Stomach (tissue), 9 donors: ENCODE results near the gene RIPOR3. TPM values are rescaled to one million over a fixed set of nuclear protein-coding genes. Genes with fewer than 3 reads are reported as not detected.

ENCODE experiments used
- DNase-seq, 2 donors: peaks; one replicate each; pipeline versions ENCODE4 v3.0.0 to v3.0.0-alpha.2; 2013 to 2019
- H3K27ac ChIP-seq, 5 donors: fragments of 200-600 bp in 4 of 5; sonication (generic) in 4 of 5; one replicate each; pipeline ENCODE4 v1.5.1; 2013 to 2019; ENCODE audit warnings: mild to moderate bottlenecking in 1 of 5, moderate library complexity in 1 of 5
- H3K27me3 ChIP-seq, 3 donors: fragments of 200-600 bp; sonication (generic); one replicate each; pipeline ENCODE4 v1.5.1; 2017 to 2019; ENCODE audit warnings: mixed run types in 1 of 3
- H3K36me3 ChIP-seq, 4 donors: fragments of 200-600 bp; sonication (generic); 1 replicate in 3 of 4; 2 replicates in 1 of 4; pipeline ENCODE4 v1.5.1; 2016 to 2019
- H3K4me1 ChIP-seq, 4 donors: fragments of 200-600 bp; sonication (generic); one replicate each; pipeline ENCODE4 v1.5.1; 2016 to 2019
- H3K4me3 ChIP-seq, 4 donors: fragments of 200-600 bp; sonication (generic) in 3 of 4; one replicate each; pipeline ENCODE4 v1.5.1; 2016 to 2019; ENCODE audit warnings: mild to moderate bottlenecking in 1 of 4
- H3K9me3 ChIP-seq, 4 donors: fragments of 200-600 bp; sonication (generic); one replicate each; pipeline ENCODE4 v1.5.1; 2016 to 2019
- CTCF ChIP-seq, 7 experiments: fragments of 450-650 bp in 4 of 7; fragments of 200-600 bp in 3 of 7; sonication (generic) in 3 of 7; IDR thresholded peaks; one replicate each; pipeline ENCODE4 v1.5.1; 2016 to 2019; ENCODE audit warnings: antibody characterized with exemption in 7 of 7, control low read depth in 2 of 7, mild to moderate bottlenecking in 1 of 7
- EP300 ChIP-seq: sonication (generic); formaldehyde crosslinking; IDR thresholded peaks from one replicate; pipeline ENCODE4 v1.6.1; 2017; ENCODE audit warnings: antibody characterized with exemption
- POLR2A ChIP-seq, 4 donors: fragments of 450-650 bp; IDR thresholded peaks; one replicate each; pipeline ENCODE4 v1.6.1; 2016; ENCODE audit warnings: antibody characterized with exemption in 4 of 4, control low read depth in 2 of 4, mild to moderate bottlenecking in 1 of 4, moderate library complexity in 1 of 4
- POLR2AphosphoS5 ChIP-seq, 3 donors: sonication (generic); formaldehyde crosslinking; IDR thresholded peaks; one replicate each; pipeline ENCODE4 v1.6.1; 2016; ENCODE audit warnings: antibody characterized with exemption in 3 of 3
- WGBS, 5 donors: extraction: QIAGEN DNeasy Blood & Tissue Kit in 3 of 5; methylation state at CpG; one replicate each; pipeline versions ENCODE4 v1.1.5 to v1.1.7; 2013 to 2018; 5-methylcytosine and 5-hydroxymethylcytosine counted together
- intact Hi-C: fragments of 100-400 bp; cut with DNase I; formaldehyde crosslinking; loops from one replicate; pipeline ENCODE4 v1.15.1; 2023; ENCODE audit warnings: low total_unique reads
- polyA plus RNA-seq, 3 donors: library from polyadenylated mRNA; stranded (reverse); fragments of 200-250 nt; gene quantifications; one replicate each; pipeline ENCODE4 v1.2.3, GENCODE V29; 2013
- total RNA-seq, 5 donors: library from RNA; depleted of rRNA; stranded (reverse); fragments of >200 nt; gene quantifications; one replicate each; pipeline versions ENCODE4 v1.1.0 to v1.2.3, GENCODE V29; 2014 to 2016
- donor health status: healthy with polysubstance abuse.
- donor health status: Bipolar disorder and iron deficiency.
- donor health status: healthy.

Gene RIPOR3
- total and polyA plus RNA-seq, 8 donors, result 4.4 to 61.1 (median 8.2) TPM

GRCh38 chr20:50652702-50653294 lies 38.5 kb downstream of the RIPOR3 start:
- Histone ChIP-seq H3K4me3 (no peak overlapping the region), H3K27ac (peak overlapping the region in 3 of 5 donors; percentile 2 to 87 (median 16)), H3K9me3 (no peaks in the 10 kb centered on the region), H3K36me3 (no peaks in the 10 kb centered on the region), H3K27me3 (no peaks in the 10 kb centered on the region), H3K4me1 (peaks cover 16 to 46% (median 29%) of the 10 kb centered on the region in 4 donors)
- WGBS, 5 donors, result 64 to 70% (median 68%) methylated on average over 11 of the region's 11 CpGs
- peak in 1 of 2 donors; percentile 19 for DNase-seq
- intact Hi-C loops, result no loop called here
- TF ChIP-seq POLR2AphosphoS5 (IDR thresholded peaks at IDR 0.05) (no peak), POLR2A (IDR thresholded peaks at IDR 0.05) (no peak), EP300 (no peak), CTCF (IDR thresholded peaks at IDR 0.05) (no peak)

GRCh38 chr20:50651676-50652075 lies 39.7 kb downstream of the RIPOR3 start:
- Histone ChIP-seq H3K4me1 (peaks cover 16 to 41% (median 28%) of the 10 kb centered on the region in 4 donors), H3K4me3 (no peak overlapping the region), H3K27ac (no peak overlapping the region), H3K36me3 (no peaks in the 10 kb centered on the region), H3K9me3 (no peaks in the 10 kb centered on the region), H3K27me3 (no peaks in the 10 kb centered on the region)
- DNase-seq, result no peak
- no peak for TF ChIP-seq POLR2A (IDR thresholded peaks at IDR 0.05)
- no peak for TF ChIP-seq EP300
- no peak for TF ChIP-seq POLR2AphosphoS5 (IDR thresholded peaks at IDR 0.05)
- intact Hi-C loops, result no loop called here
- WGBS, 5 donors, result 78 to 84% (median 82%) methylated on average over 4 of the region's 4 CpGs

GRCh38 chr20:50649590-50649989 lies 41.8 kb downstream of the RIPOR3 start:
- intact Hi-C loops, result no loop called here
- peak overlapping the region in 3 of 5 donors; percentile 34 to 37 (median 36) for H3K27ac ChIP-seq
- DNase-seq, result no peak
- no peaks in the 10 kb centered on the region for H3K9me3 ChIP-seq
- H3K27me3 ChIP-seq, result no peaks in the 10 kb centered on the region
- no peak overlapping the region for H3K4me3 ChIP-seq
- no peaks in the 10 kb centered on the region for H3K36me3 ChIP-seq
- WGBS, 5 donors, result 57 to 80% (median 76%) methylated on average over 4 to 5 of the region's 5 CpGs
- TF ChIP-seq EP300 (no peak), POLR2AphosphoS5 (IDR thresholded peaks at IDR 0.05) (no peak), POLR2A (IDR thresholded peaks at IDR 0.05) (no peak), CTCF (IDR thresholded peaks at IDR 0.05) (no peak)
- peaks cover 10 to 40% (median 22%) of the 10 kb centered on the region in 4 donors for H3K4me1 ChIP-seq

GRCh38 chr20:50648651-50649050 lies 42.7 kb downstream of the RIPOR3 start:
- H3K27ac ChIP-seq, result peak overlapping the region in 1 of 5 donors; percentile 34
- H3K27me3 ChIP-seq, result no peaks in the 10 kb centered on the region
- TF ChIP-seq POLR2A (IDR thresholded peaks at IDR 0.05) (no peak), CTCF (IDR thresholded peaks at IDR 0.05) (no peak), POLR2AphosphoS5 (IDR thresholded peaks at IDR 0.05) (no peak), EP300 (no peak)
- H3K9me3 ChIP-seq, result no peaks in the 10 kb centered on the region
- intact Hi-C loops, result no loop called here
- no peak for DNase-seq
- peaks cover 10 to 32% (median 20%) of the 10 kb centered on the region in 4 donors for H3K4me1 ChIP-seq
- no peaks in the 10 kb centered on the region for H3K36me3 ChIP-seq
- H3K4me3 ChIP-seq, result no peak overlapping the region
- WGBS, 5 donors, result 91 to 99% (median 97%) methylated on average over 6 of the region's 6 CpGs

- WGBS, 5 donors, result 64 to 84% (median 73%) methylated on average over 1 of the region's 1 CpG
Measured at GRCh38 chr20:50646483-50646996, 44.8 kb downstream of the RIPOR3 start.

More at GRCh38 chr20:50646483-50646996, 44.8 kb downstream of the RIPOR3 start:
- Histone ChIP-seq H3K4me1 (peaks cover 14 to 38% (median 24%) of the 10 kb centered on the region in 4 donors), H3K36me3 (no peaks in the 10 kb centered on the region), H3K9me3 (no peaks in the 10 kb centered on the region), H3K27me3 (no peaks in the 10 kb centered on the region), H3K27ac (peak overlapping the region; percentile 68 to 83 (median 82)), H3K4me3 (no peak overlapping the region)
- TF ChIP-seq EP300 (no peak), POLR2AphosphoS5 (IDR thresholded peaks at IDR 0.05) (peak; percentile 24 to 65 (median 35))
- intact Hi-C loops, result no loop called here
- DNase-seq, result no peak
